Skeletal muscle satellite cell (primary cell): ENCODE measurements around the gene COL24A1.
"Not testable (repeated sequence)": the region's sequence is repeated elsewhere in the genome, so short reads cannot be mapped to it uniquely, and the experiment has no call there.

ENCODE experiments used
- H3K27me3 ChIP-seq: 2 replicates; pipeline ENCODE4 v1.7.0; 2013; ENCODE audit warnings: low read length; ENCODE audit not compliant: control insufficient read depth, insufficient read depth
- H3K36me3 ChIP-seq: 2 replicates; pipeline ENCODE4 v1.7.0; 2013; ENCODE audit warnings: mild to moderate bottlenecking, control low read depth, low read length; ENCODE audit not compliant: insufficient read depth
- H3K4me1 ChIP-seq: 2 replicates; pipeline ENCODE4 v1.7.0; 2013; ENCODE audit warnings: low read length; ENCODE audit not compliant: control insufficient read depth, insufficient read depth
- H3K4me2 ChIP-seq: 2 replicates; pipeline ENCODE4 v1.7.0; 2013; ENCODE audit warnings: mild to moderate bottlenecking, low read length
- H3K4me3 ChIP-seq: 2 replicates; pipeline ENCODE4 v1.7.0; 2013; ENCODE audit warnings: low read length
- H3K9ac ChIP-seq: 2 replicates; pipeline ENCODE4 v1.7.0; 2013; ENCODE audit warnings: mild to moderate bottlenecking, low read depth, low read length, moderate library complexity
- H3K9me3 ChIP-seq: replicated peaks from 2 replicates; pipeline ENCODE4 v1.7.0; 2013; ENCODE audit warnings: mild to moderate bottlenecking, control low read depth, low read length

The COL24A1 gene

DNA sequence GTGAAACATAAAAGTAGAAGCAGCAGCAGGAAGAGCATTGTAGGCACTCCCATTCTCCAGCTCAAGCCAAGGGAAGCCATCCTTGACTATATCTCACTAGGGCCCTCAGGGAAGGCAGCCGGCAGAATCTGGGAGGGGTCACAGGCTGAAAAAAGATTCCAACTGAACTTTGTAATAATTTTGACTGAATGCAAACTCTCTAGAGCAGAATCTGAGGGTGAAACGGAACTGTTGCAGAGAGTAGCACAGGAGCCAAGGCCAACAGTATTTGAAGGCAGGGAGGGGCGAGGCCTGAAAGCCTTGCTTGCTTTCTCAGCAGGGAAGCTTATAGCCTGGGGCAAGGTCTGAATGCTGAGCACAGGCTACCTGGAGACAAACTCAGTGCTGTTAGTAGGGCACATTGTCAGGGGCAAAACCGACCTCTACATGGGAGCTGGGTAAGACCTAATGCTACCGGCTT, 180.6 kb downstream of the COL24A1 start:
- no peak overlapping the region for H3K4me2 ChIP-seq
- H3K27me3 ChIP-seq, result no peaks in the 10 kb centered on the region
- H3K4me1 ChIP-seq, result no peaks in the 10 kb centered on the region
- no peaks in the 10 kb centered on the region for H3K36me3 ChIP-seq
- H3K9ac ChIP-seq, result no peak overlapping the region
- H3K4me3 ChIP-seq, result no peak overlapping the region
- no peaks in the 10 kb centered on the region for H3K9me3 ChIP-seq

DNA sequence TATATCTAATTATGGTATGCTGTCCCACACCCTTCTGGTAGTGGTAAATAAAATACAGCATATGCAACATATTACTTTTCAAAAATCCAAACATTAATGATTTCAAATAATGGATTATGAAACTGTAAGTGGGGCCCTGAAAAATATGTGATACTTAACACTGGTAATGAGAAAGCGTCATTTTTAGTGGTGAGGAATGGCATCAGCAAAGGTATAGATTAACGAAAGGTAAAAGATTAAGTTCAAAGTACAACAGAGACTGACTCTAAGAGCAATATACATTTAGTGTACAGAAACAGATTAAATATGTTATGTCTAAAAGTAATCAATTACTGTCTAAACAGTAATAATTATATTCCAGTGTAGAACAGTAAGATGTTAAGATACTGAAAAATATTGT, 194.1 kb downstream of the COL24A1 start:
- Histone ChIP-seq H3K9me3 (no peaks in the 10 kb centered on the region), H3K27me3 (no peaks in the 10 kb centered on the region), H3K4me3 (no peak overlapping the region), H3K4me2 (no peak overlapping the region), H3K4me1 (no peaks in the 10 kb centered on the region), H3K36me3 (no peaks in the 10 kb centered on the region), H3K9ac (no peak overlapping the region)

DNA sequence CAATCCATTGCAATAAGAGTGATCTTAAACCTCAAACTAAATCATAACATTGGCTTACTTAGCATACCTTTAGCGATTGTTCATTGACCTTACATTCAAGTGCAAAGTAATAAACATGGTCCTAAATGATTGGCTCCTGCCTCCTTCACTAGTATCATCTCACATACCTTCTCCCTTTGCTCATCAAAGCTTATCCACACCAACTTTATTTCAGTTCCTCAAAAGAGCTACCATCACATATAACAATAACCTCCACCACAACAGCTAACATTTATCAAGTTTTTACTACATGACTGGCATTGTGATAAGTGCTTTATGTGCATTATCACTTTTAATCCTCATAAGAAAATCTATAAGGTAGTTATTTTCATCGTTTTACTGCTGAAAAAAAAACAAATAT, 198.8 kb downstream of the COL24A1 start:
- H3K4me1 ChIP-seq, result no peaks in the 10 kb centered on the region
- no peaks in the 10 kb centered on the region for H3K27me3 ChIP-seq
- H3K4me2 ChIP-seq, result no peak overlapping the region
- H3K9me3 ChIP-seq, result no peaks in the 10 kb centered on the region
- H3K9ac ChIP-seq, result no peak overlapping the region
- H3K4me3 ChIP-seq, result no peak overlapping the region
- no peaks in the 10 kb centered on the region for H3K36me3 ChIP-seq

DNA sequence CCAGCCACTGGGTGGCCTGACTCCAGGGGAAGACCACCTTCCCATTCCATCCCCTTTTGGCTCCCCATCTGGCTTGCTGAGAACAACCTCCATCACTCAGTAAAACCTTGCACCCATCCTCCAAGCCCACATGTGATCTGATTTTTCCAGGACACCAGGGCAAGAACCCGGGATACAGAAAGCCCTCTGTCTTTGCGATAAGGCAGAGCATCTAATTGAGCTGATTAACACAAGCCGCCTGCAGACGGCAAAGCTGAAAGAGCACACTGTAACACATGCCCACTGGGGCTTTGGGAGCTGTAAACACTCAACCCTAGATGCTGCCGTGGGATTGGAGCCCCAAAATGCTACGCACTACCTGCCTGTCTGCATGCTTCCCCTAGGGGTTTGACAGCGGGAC, 201.4 kb downstream of the COL24A1 start:
- not testable (repeated sequence) for H3K4me3 ChIP-seq, H3K9me3 ChIP-seq, H3K9ac ChIP-seq, H3K4me1 ChIP-seq, H3K4me2 ChIP-seq, H3K27me3 ChIP-seq, H3K36me3 ChIP-seq

DNA sequence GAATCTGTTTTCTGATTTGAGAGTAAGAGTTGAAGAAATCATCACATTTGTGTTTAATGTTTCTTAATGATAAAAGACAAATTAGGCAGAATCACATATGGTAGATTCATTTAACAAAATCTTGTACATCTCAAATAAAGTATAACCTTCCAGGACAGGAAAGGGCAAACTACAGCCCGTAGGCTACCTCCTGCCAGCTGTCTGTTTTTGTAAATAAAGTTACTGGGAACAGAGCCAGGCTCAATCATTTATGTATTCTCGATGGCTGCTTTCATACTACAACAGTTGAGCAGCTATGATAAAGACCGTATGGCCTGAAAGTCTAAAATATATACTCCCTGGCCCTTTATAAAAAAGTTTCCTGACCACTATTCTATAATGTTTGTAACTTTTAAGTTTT, 204.1 kb downstream of the COL24A1 start:
- H3K27me3 ChIP-seq, result no peaks in the 10 kb centered on the region

DNA sequence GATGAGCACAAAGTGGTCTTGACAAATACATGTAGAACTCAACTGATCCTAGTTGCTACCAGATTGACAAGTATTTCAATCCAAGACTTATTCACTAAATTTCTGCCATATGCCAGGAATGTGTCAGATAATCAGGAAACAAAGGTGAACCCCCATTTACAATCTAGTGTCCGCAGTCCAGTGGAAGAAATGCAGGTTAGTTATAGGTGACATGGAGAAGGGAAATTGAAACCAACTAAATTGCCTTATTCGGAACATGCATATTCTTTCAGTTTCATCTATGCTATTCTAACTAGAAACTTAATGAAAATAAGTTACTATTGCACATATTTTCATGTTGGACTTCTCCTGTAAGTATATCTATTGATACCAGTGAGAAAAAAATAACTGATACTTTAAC, 209.4 kb downstream of the COL24A1 start:
- Histone ChIP-seq H3K27me3 (no peaks in the 10 kb centered on the region), H3K4me3 (no peak overlapping the region), H3K36me3 (no peaks in the 10 kb centered on the region), H3K9ac (no peak overlapping the region), H3K4me1 (no peaks in the 10 kb centered on the region), H3K4me2 (no peak overlapping the region), H3K9me3 (no peaks in the 10 kb centered on the region)

More for the DNA sequence above, 204.1 kb downstream of the COL24A1 start:
- Histone ChIP-seq H3K36me3 (no peaks in the 10 kb centered on the region), H3K4me1 (no peaks in the 10 kb centered on the region), H3K4me2 (no peak overlapping the region), H3K9ac (no peak overlapping the region), H3K9me3 (no peaks in the 10 kb centered on the region), H3K4me3 (no peak overlapping the region)

DNA sequence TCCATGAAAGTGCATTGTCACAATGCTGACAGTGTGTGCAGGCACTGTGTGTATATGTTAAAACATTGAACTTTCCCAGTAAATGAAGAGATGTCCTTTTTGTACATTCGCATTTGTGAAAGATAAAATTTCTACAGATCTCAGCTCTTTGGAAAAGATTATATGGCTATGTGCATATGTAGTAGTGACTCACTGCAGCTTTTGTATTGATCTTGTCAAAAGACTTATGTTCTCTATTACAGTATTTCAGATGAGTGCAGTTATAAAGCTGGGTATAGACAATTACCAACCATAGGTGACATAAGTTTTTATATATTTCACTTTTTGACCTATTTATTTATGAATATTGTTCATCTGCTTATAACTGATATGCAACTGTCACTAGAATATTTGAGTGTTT, 212.6 kb downstream of the COL24A1 start:
- Histone ChIP-seq H3K4me1 (no peaks in the 10 kb centered on the region), H3K27me3 (no peaks in the 10 kb centered on the region), H3K9ac (no peak overlapping the region), H3K36me3 (no peaks in the 10 kb centered on the region), H3K9me3 (no peaks in the 10 kb centered on the region), H3K4me2 (no peak overlapping the region), H3K4me3 (no peak overlapping the region)

DNA sequence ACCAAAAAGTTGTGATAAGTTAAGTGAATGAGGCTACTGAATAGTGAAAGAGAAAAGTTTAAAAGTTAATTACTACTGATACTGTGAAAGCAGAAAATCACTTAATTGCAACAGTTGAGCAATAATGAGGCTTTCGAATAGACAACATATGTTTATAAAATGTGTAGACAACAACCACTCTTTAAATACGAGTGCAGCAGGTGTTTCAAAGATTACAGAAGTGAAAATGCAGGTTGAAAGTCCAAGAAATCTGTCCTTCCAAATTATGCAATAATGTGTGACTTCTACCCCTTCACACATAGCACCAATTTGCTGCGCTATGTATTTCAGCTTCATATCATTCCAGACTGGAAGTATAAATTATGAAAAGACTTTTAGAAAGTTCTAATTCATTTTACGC, 213.0 kb downstream of the COL24A1 start:
- no peak overlapping the region for H3K9ac ChIP-seq
- H3K36me3 ChIP-seq, result no peaks in the 10 kb centered on the region

DNA sequence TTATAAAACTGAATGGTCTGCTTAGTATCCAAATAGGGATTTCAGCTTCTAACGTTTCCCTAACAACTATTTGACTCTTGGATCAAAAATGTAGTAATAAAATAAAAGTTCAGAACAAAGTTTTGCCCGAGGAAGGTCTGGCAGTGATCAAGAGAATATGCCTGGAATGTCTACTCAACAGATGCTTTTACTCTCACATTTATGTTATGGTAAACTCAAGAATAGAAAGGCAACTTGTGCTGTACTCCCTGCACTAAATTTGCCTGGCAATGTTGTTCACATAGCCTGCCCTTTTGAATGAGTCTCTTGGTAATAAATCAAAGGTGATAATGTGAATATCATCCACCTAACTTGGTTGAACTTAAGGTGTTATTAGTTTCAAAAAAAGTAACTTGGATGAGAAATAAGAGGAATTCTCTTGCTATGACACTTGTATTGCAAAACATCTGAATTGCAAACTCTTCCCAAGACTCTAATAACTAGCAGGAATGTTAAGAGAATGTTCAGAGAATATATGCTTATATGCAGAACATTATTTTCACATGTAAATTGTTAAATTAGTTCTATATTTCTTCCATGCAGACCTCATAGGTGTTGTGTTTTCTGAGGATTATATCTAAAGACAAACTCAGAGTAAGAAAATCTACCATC, 215.8 kb downstream of the COL24A1 start:
- H3K9me3 ChIP-seq, result no peaks in the 10 kb centered on the region
- H3K36me3 ChIP-seq, result no peaks in the 10 kb centered on the region
- no peak overlapping the region for H3K9ac ChIP-seq
- H3K4me3 ChIP-seq, result no peak overlapping the region
- H3K4me1 ChIP-seq, result no peaks in the 10 kb centered on the region
- no peak overlapping the region for H3K4me2 ChIP-seq
- no peaks in the 10 kb centered on the region for H3K27me3 ChIP-seq

More for the DNA sequence above, 213.0 kb downstream of the COL24A1 start:
- no peaks in the 10 kb centered on the region for H3K27me3 ChIP-seq
- no peaks in the 10 kb centered on the region for H3K4me1 ChIP-seq
- no peak overlapping the region for H3K4me3 ChIP-seq
- no peaks in the 10 kb centered on the region for H3K9me3 ChIP-seq
- no peak overlapping the region for H3K4me2 ChIP-seq

DNA sequence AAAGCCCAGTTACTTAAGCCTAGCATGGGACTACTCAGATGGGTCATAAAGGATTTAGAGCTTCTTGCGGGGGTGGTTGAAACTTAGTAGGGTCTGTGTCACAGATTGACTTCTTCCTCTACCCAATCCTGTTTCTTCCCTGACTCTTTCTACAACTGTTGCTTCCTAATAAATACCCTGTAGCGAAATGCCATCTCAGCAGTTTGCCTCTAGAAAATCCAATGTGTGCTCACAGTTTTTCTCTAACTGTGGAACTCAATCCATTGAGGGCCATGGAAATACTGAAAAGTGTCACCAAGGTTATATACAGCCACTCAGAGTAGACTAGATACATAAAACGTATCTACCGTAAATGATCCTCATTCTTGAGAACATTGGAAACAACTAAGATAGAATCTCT, 217.7 kb downstream of the COL24A1 start:
- H3K4me2 ChIP-seq, result no peak overlapping the region
- no peaks in the 10 kb centered on the region for H3K4me1 ChIP-seq

DNA sequence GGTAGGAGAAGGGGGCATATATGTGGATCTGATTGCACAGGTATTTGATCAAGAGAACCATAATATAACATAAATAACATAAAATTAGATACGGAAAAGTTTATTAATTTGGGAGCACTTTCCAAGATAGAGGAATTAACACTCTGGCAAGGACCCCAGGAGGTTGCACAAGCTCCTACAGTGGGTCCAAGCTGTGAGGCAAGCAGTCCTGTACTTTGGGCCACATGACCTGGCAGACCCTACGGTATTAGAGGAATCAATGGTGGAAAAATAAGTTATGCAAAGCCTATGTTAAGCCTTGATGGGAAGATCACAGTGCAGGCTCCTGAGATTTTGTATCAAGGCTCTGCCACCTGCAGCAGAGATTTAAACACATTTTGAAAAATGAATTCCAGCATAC, 220.1 kb downstream of the COL24A1 start:
- H3K9ac ChIP-seq, result no peak overlapping the region
- H3K4me2 ChIP-seq, result no peak overlapping the region
- H3K4me3 ChIP-seq, result no peak overlapping the region
- no peaks in the 10 kb centered on the region for H3K27me3 ChIP-seq
- no peaks in the 10 kb centered on the region for H3K36me3 ChIP-seq
- no peaks in the 10 kb centered on the region for H3K9me3 ChIP-seq
- H3K4me1 ChIP-seq, result no peaks in the 10 kb centered on the region

More for the DNA sequence above, 217.7 kb downstream of the COL24A1 start:
- no peaks in the 10 kb centered on the region for H3K9me3 ChIP-seq
- no peaks in the 10 kb centered on the region for H3K27me3 ChIP-seq
- no peaks in the 10 kb centered on the region for H3K36me3 ChIP-seq
- no peak overlapping the region for H3K4me3 ChIP-seq
- no peak overlapping the region for H3K9ac ChIP-seq

DNA sequence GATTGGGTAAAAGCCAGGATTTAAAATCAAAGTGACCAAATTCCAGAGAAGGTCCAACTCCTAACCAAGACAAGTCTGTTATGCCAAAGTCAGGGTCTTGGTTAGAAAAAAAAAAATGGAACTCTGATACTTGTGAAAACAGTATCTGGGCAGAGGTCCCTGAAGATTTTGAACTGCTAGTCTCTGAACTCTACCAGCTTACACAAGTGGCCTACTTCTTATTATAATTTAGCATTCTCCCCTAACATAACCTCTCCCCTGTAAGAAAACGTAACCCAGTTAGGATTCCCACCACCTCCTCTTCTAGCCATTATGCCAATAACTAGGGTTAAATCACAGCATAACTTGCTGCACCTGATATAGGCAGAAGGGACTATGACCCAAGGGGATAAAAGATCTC, 220.5 kb downstream of the COL24A1 start:
- no peak overlapping the region for H3K4me3 ChIP-seq
- H3K27me3 ChIP-seq, result no peaks in the 10 kb centered on the region
- no peaks in the 10 kb centered on the region for H3K9me3 ChIP-seq
- H3K4me2 ChIP-seq, result no peak overlapping the region
- no peak overlapping the region for H3K9ac ChIP-seq
- no peaks in the 10 kb centered on the region for H3K4me1 ChIP-seq
- H3K36me3 ChIP-seq, result no peaks in the 10 kb centered on the region
